A673 (cell line): ENCODE data around the gene CPNE5. TPM values are rescaled to one million over a fixed set of nuclear protein-coding genes. Genes with fewer than 3 reads are reported as not detected.
"Not testable (repeated sequence)": the region's sequence is repeated elsewhere in the genome, so short reads cannot be mapped to it uniquely, and the experiment has no call there.

Experiments
- BruUV-seq: library from RNA; stranded (reverse); fragments of 400-500 nt; replicated peaks from 2 replicates; lab custom pipeline; 2021; lab: Mats Ljungman, UMichigan
- CTCF ChIA-PET: fragments of 300-600 bp; sonication (Branson Sonifier 250); formaldehyde crosslinking; loops from one replicate; lab custom pipeline; 2022; ENCODE audit warnings: antibody characterized with exemption; lab: Charles Lee
- POLR2A ChIA-PET: fragments of 300-600 bp; sonication (Branson Sonifier 250); formaldehyde crosslinking; loops from one replicate; lab custom pipeline; 2022; ENCODE audit warnings: antibody characterized with exemption; ENCODE audit not compliant: low non-redundant PET; lab: Charles Lee
- DNase-seq: peaks from one replicate; pipeline ENCODE4 v3.0.0-alpha.2; 2015; ENCODE audit warnings: low spot score
- H3K27ac ChIP-seq: fragments of 200-600 bp; sonication (generic); 2 replicates; pipeline ENCODE4 v1.5.1; 2016; ENCODE audit warnings: mixed run types, low read depth, mild to moderate bottlenecking, mixed read lengths, antibody characterized with exemption, low read length; ENCODE audit not compliant: poor library complexity, severe bottlenecking
- H3K27me3 ChIP-seq: fragments of 200-600 bp; sonication (generic); replicated peaks from 2 replicates; pipeline ENCODE4 v1.6.1; 2017; ENCODE audit warnings: mixed run types, low read depth, mild to moderate bottlenecking, mixed read lengths, antibody characterized with exemption, low read length; ENCODE audit not compliant: insufficient read depth, poor library complexity
- H3K36me3 ChIP-seq: fragments of 200-600 bp; sonication (generic); 2 replicates; pipeline ENCODE4 v1.6.1; 2016; ENCODE audit warnings: mixed run types, mild to moderate bottlenecking, mixed read lengths, antibody characterized with exemption, low read length; ENCODE audit not compliant: insufficient read depth, poor library complexity, severe bottlenecking
- H3K4me1 ChIP-seq: fragments of 200-600 bp; sonication (generic); 2 replicates; pipeline ENCODE4 v1.6.1; 2017; ENCODE audit warnings: mixed run types, mild to moderate bottlenecking, mixed read lengths, antibody characterized with exemption, low read length; ENCODE audit not compliant: insufficient read depth, poor library complexity, severe bottlenecking
- H3K4me3 ChIP-seq: fragments of 200-600 bp; sonication (generic); 2 replicates; pipeline ENCODE4 v1.5.1; 2016; ENCODE audit warnings: low read depth, mixed run types, mild to moderate bottlenecking, mixed read lengths, low read length; ENCODE audit not compliant: poor library complexity, severe bottlenecking
- H3K9me3 ChIP-seq: fragments of 200-600 bp; sonication (generic); 2 replicates; pipeline ENCODE4 v1.6.1; 2016; ENCODE audit warnings: mixed run types, low read depth, mild to moderate bottlenecking, mixed read lengths, antibody characterized with exemption, low read length; ENCODE audit not compliant: poor library complexity, severe bottlenecking
- EZH2 ChIP-seq: fragments of 200-600 bp; sonication (generic); IDR thresholded peaks from 2 replicates; pipeline ENCODE4 v1.6.1; 2017; ENCODE audit warnings: borderline replicate concordance, low read depth, mild to moderate bottlenecking, mixed read lengths, antibody characterized with exemption, low read length; ENCODE audit not compliant: poor library complexity, severe bottlenecking
- intact Hi-C: fragments of 100-400 bp; cut with micrococcal nuclease; formaldehyde crosslinking; loops from one replicate; pipeline ENCODE4 v1.10.0; 2022; ENCODE audit not compliant: unreplicated experiment
- total RNA-seq: library from RNA; stranded (reverse); gene quantifications from 2 replicates; pipeline ENCODE4 v1.2.3, GENCODE V29; 2021
- TF ChIP-seq, protein P1 (sequence below): fragments of 300-800, 200-600 bp; sonication (generic); conservative IDR thresholded peaks from 2 replicates; pipeline ENCODE4 v1.5.1; 2017; ENCODE audit warnings: low read depth, mild to moderate bottlenecking, antibody characterized with exemption, low read length, moderate library complexity, mixed read lengths

The CPNE5 gene
- total RNA-seq, 1 experiment from 2014 or later, result 0.13 TPM

DNA sequence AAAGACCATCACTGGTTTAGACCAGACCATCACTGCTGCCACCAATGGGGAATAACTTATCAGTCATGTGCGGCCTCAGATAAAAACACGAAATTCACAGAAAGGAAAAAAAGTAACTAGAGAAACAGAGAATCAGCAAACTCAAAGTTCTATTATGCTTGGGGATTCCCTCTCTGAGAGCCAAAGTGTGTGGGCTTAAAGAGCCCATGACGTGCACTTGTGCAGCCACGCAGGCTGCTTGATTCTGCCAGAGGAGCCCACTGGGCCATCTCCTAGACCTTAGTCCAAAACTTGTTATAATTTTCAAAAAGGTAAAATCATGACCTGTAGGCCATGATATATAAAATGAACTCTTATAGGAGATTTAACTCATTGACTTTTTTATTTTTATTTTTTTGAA lies 126.4 kb downstream of the CPNE5 start:
- no TSS peak for BruUV-seq
- no peak for DNase-seq
- Histone ChIP-seq H3K36me3 (no peaks in the 10 kb centered on the region), H3K4me3 (no peak overlapping the region), H3K27me3 (no peaks in the 10 kb centered on the region), H3K9me3 (no peaks in the 10 kb centered on the region), H3K27ac (no peak overlapping the region), H3K4me1 (no peaks in the 10 kb centered on the region)
- intact Hi-C loops, result no loop called here
- ChIA-PET CTCF (no interaction called here), POLR2A (no interaction called here)
- TF ChIP-seq, protein P1, sequence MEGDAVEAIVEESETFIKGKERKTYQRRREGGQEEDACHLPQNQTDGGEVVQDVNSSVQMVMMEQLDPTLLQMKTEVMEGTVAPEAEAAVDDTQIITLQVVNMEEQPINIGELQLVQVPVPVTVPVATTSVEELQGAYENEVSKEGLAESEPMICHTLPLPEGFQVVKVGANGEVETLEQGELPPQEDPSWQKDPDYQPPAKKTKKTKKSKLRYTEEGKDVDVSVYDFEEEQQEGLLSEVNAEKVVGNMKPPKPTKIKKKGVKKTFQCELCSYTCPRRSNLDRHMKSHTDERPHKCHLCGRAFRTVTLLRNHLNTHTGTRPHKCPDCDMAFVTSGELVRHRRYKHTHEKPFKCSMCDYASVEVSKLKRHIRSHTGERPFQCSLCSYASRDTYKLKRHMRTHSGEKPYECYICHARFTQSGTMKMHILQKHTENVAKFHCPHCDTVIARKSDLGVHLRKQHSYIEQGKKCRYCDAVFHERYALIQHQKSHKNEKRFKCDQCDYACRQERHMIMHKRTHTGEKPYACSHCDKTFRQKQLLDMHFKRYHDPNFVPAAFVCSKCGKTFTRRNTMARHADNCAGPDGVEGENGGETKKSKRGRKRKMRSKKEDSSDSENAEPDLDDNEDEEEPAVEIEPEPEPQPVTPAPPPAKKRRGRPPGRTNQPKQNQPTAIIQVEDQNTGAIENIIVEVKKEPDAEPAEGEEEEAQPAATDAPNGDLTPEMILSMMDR, result no peak
- no peak for TF ChIP-seq EZH2

DNA sequence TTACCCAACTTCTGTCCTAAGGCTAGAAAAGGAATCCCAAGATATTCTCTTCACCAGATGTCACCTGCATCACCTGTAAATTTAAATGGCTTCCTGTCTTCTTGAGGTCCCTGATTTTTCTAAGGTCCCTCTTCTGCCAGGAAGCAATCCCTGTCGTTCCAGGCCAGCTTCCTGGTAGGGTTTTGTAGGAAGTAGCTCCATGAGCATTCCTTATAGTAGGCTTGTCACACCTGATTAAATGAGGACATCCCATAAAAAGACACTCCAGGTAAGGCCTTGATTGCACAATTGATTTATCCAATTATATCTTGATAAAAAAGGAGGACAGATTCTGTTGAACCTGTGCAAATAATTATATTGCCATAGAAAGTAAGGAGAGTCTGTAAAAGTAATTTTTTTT lies 132.9 kb downstream of the CPNE5 start:
- no TSS peak for BruUV-seq

DNA sequence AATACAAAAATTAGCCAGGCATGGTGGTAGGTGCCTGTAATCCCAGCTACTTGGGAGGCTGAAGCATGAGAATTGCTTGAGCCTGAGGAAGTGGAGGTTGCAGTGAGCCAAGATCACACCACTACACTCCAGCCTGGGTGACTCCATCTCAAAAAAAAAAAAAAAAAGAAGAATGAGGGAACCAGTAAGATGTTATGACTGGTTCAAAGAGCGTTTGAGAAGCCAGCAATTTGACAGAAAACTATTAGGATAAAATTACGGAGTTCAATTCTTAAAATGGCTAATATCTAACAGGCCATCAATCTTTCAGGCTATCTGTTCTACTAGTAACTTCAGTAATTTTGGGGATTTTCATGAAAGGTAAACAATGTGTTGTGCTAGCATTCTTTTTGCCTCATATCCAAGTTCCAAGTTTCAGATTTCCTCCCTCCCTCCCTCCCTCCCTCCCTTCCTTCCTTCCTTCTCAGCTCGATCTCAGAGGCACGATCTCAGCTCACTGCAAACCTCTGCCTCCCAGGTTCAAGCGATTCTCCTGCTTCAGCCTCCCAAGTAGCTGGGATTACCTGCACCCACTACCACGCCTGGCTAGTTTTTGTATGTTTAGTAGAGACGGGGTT lies 134.2 kb downstream of the CPNE5 start:
- intact Hi-C loops, H3K27me3 ChIP-seq, BruUV-seq: not testable (repeated sequence)

More for the DNA sequence above, 132.9 kb downstream of the CPNE5 start:
- TF ChIP-seq EZH2, result no peak
- TF ChIP-seq, protein P1, result no peak
- no peak for DNase-seq
- CTCF ChIA-PET, result no interaction called here
- H3K27ac ChIP-seq, result no peak overlapping the region
- intact Hi-C loops, result no loop called here
- no peaks in the 10 kb centered on the region for H3K27me3 ChIP-seq
- POLR2A ChIA-PET, result no interaction called here
- no peaks in the 10 kb centered on the region for H3K4me1 ChIP-seq
- H3K9me3 ChIP-seq, result no peaks in the 10 kb centered on the region
- H3K36me3 ChIP-seq, result no peaks in the 10 kb centered on the region
- no peak overlapping the region for H3K4me3 ChIP-seq

DNA sequence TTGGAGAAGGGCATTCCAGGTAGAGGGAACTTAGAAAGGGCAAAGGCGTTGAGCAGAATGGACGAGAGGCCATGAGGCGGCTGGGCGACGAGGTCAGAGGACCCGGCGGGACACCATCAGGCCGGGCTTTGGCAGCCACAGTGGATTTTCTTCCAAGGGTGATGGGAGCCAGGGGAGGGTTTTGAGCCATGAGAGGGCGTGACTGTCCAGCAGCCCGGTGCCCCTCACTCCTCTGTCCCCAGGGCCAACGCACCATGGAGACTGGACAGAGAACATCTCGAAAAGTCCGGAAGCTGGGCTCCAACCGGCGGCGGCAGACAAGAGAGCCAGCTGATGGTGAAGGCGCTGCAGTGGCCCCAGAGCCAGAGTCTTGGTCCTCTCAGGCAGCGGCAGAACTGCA lies 135.3 kb downstream of the CPNE5 start:
- intact Hi-C loops, result no loop called here
- ChIA-PET POLR2A (no interaction called here), CTCF (no interaction called here)
- Histone ChIP-seq H3K36me3 (no peaks in the 10 kb centered on the region), H3K27ac (no peak overlapping the region), H3K9me3 (no peaks in the 10 kb centered on the region), H3K4me1 (no peaks in the 10 kb centered on the region), H3K27me3 (no peaks in the 10 kb centered on the region), H3K4me3 (no peak overlapping the region)
- no peak for TF ChIP-seq EZH2
- TF ChIP-seq, protein P1, result no peak
- no peak for DNase-seq
- no TSS peak for BruUV-seq

More for the DNA sequence above, 134.2 kb downstream of the CPNE5 start:
- H3K4me3 ChIP-seq, H3K9me3 ChIP-seq, H3K4me1 ChIP-seq, H3K36me3 ChIP-seq, DNase-seq, POLR2A ChIA-PET, CTCF ChIA-PET, H3K27ac ChIP-seq: not testable (repeated sequence)
